Neuronal stem cell (in vitro differentiated cells): Measurements from ENCODE around the gene METTL24.

Experiments
- DNase-seq: peaks from one replicate; pipeline ENCODE4 v3.0.0-alpha.2; 2013; ENCODE audit warnings: low spot score
- H2AFZ ChIP-seq: one replicate; pipeline ENCODE4 v1.6.1; 2013; ENCODE audit warnings: mild to moderate bottlenecking, low read length, inconsistent platforms
- H2AK5ac ChIP-seq: 2 replicates; pipeline ENCODE4 v1.6.1; 2013; ENCODE audit warnings: low read depth, mild to moderate bottlenecking, inconsistent platforms, low read length, moderate library complexity, mixed read lengths
- H2BK120ac ChIP-seq: 2 replicates; pipeline ENCODE4 v1.6.1; 2013; ENCODE audit warnings: low read depth, mild to moderate bottlenecking, inconsistent platforms, low read length, moderate library complexity, mixed read lengths
- H2BK12ac ChIP-seq: one replicate; pipeline ENCODE4 v1.6.1; 2013; ENCODE audit warnings: low read length, inconsistent platforms
- H2BK15ac ChIP-seq: 2 replicates; pipeline ENCODE4 v1.6.1; 2013; ENCODE audit warnings: mild to moderate bottlenecking, low read length, inconsistent platforms, mixed read lengths
- H2BK5ac ChIP-seq: one replicate; pipeline ENCODE4 v1.6.1; 2013; ENCODE audit warnings: inconsistent platforms, mild to moderate bottlenecking, low read length, moderate library complexity
- H3K14ac ChIP-seq: one replicate; pipeline ENCODE4 v1.6.1; 2013; ENCODE audit warnings: low read length, inconsistent platforms
- H3K18ac ChIP-seq: 2 replicates; pipeline ENCODE4 v1.6.1; 2013; ENCODE audit warnings: low read length, inconsistent platforms
- H3K23ac ChIP-seq: 2 replicates; pipeline ENCODE4 v1.6.1; 2013; ENCODE audit warnings: low read depth, mild to moderate bottlenecking, mixed read lengths, low read length, inconsistent platforms; ENCODE audit not compliant: poor library complexity
- H3K27ac ChIP-seq: replicated peaks from 3 replicates; pipeline ENCODE4 v1.5.1; 2013; ENCODE audit warnings: low read length, inconsistent platforms
- H3K27me3 ChIP-seq, 3 experiments: 2 replicates each; pipeline ENCODE4 v1.6.1; 2013; ENCODE audit warnings: low read length in 3 of 3, mild to moderate bottlenecking in 2 of 3, inconsistent platforms in 1 of 3, low read depth in 1 of 3, mixed read lengths in 1 of 3, moderate library complexity in 1 of 3; ENCODE audit not compliant: control insufficient read depth in 3 of 3, insufficient read depth in 3 of 3
- H3K36me3 ChIP-seq, 2 donors: replicated peaks in 1 of 2; 2 replicates each; pipeline ENCODE4 v1.6.1; 2013; ENCODE audit warnings: low read length in 2 of 2; ENCODE audit not compliant: control insufficient read depth in 2 of 2, insufficient read depth in 2 of 2
- H3K4ac ChIP-seq: 2 replicates; pipeline ENCODE4 v1.6.1; 2013; ENCODE audit warnings: inconsistent platforms, mild to moderate bottlenecking, low read length, moderate library complexity
- H3K4me1 ChIP-seq, 2 donors: 1 replicate in 1 of 2; 2 replicates in 1 of 2; pipeline ENCODE4 v1.6.1; 2013; ENCODE audit warnings: low read length in 2 of 2, low read depth in 1 of 2; ENCODE audit not compliant: control insufficient read depth in 2 of 2, insufficient read depth in 1 of 2
- H3K4me2 ChIP-seq: one replicate; pipeline ENCODE4 v1.6.1; 2013; ENCODE audit warnings: mild to moderate bottlenecking, low read length, inconsistent platforms; ENCODE audit not compliant: insufficient read depth, poor library complexity, severe bottlenecking
- H3K4me3 ChIP-seq, 2 donors: 2 replicates each; pipeline ENCODE4 v1.5.1; 2013; ENCODE audit warnings: low read length in 2 of 2, mild to moderate bottlenecking in 2 of 2, inconsistent platforms in 1 of 2, moderate library complexity in 1 of 2
- H3K79me1 ChIP-seq: one replicate; pipeline ENCODE4 v1.6.1; 2013; ENCODE audit warnings: low read depth, mild to moderate bottlenecking, inconsistent platforms, low read length, moderate library complexity
- H3K9ac ChIP-seq: one replicate; pipeline ENCODE4 v1.6.1; 2013; ENCODE audit warnings: mild to moderate bottlenecking, low read depth, low read length, inconsistent platforms; ENCODE audit not compliant: poor library complexity
- H3K9me3 ChIP-seq, 2 donors: replicated peaks in 1 of 2; 2 replicates each; pipeline versions ENCODE3 to v1.6.1; 2013; ENCODE audit warnings: low read length in 2 of 2, mild to moderate bottlenecking in 2 of 2, inconsistent platforms in 1 of 2, low read depth in 1 of 2, mixed read lengths in 1 of 2, moderate library complexity in 1 of 2; ENCODE audit not compliant: control insufficient read depth in 2 of 2, insufficient read depth in 1 of 2
- H4K8ac ChIP-seq: one replicate; pipeline ENCODE4 v1.6.1; 2013; ENCODE audit warnings: low read depth, mild to moderate bottlenecking, inconsistent platforms, low read length, moderate library complexity
- H4K91ac ChIP-seq: one replicate; pipeline ENCODE4 v1.6.1; 2013; ENCODE audit warnings: low read length, low read depth, mild to moderate bottlenecking, inconsistent platforms; ENCODE audit not compliant: poor library complexity
- WGBS, 2 donors: extraction: QIAGEN DNeasy Blood & Tissue Kit; methylation state at CpG; one replicate each; pipeline ENCODE4 v1.1.7; 2013; ENCODE audit warnings: missing lambda C conversion rate in 2 of 2, mixed read lengths in 1 of 2; ENCODE audit not compliant: insufficient read length in 2 of 2, insufficient replicate concordance in 1 of 2; ENCODE audit errors: extremely low coverage in 2 of 2; 5-methylcytosine and 5-hydroxymethylcytosine counted together

The METTL24 gene

GRCh38 chr6:110387986-110388385 lies 29.8 kb upstream of the METTL24 start:
- no peaks in the 10 kb centered on the region for H3K9me3 ChIP-seq
- H3K9ac ChIP-seq, result no peak overlapping the region
- H2BK120ac ChIP-seq, result no peak overlapping the region
- no peak overlapping the region for H3K18ac ChIP-seq
- no peak overlapping the region for H3K14ac ChIP-seq
- H2BK15ac ChIP-seq, result no peak overlapping the region
- no peak overlapping the region for H3K4me2 ChIP-seq
- no peak overlapping the region for H4K8ac ChIP-seq
- H3K4me3 ChIP-seq, result no peak overlapping the region
- no peak overlapping the region for H2AK5ac ChIP-seq
- H3K27me3 ChIP-seq, result no peaks in the 10 kb centered on the region
- H3K79me1 ChIP-seq, result no peaks in the 10 kb centered on the region
- H3K27ac ChIP-seq, result no peak overlapping the region
- no peak overlapping the region for H2BK5ac ChIP-seq
- H2BK12ac ChIP-seq, result no peak overlapping the region
- no peak overlapping the region for H2AFZ ChIP-seq
- H3K4me1 ChIP-seq, result peaks cover 2 to 10% of the 10 kb centered on the region in 2 donors
- H4K91ac ChIP-seq, result no peak overlapping the region
- no CpG with 5 or more reads among the region's 2 CpGs for WGBS, 2 donors
- H3K36me3 ChIP-seq, result no peaks in the 10 kb centered on the region
- no peak for DNase-seq
- H3K23ac ChIP-seq, result no peak overlapping the region
- no peak overlapping the region for H3K4ac ChIP-seq

- Histone ChIP-seq H4K8ac (no peak overlapping the region), H3K23ac (no peak overlapping the region), H3K4ac (no peak overlapping the region), H2BK12ac (no peak overlapping the region), H3K18ac (no peak overlapping the region), H3K27me3 (no peaks in the 10 kb centered on the region), H3K4me3 (no peak overlapping the region), H3K4me1 (peaks cover 2 to 9% of the 10 kb centered on the region in 2 donors), H3K14ac (no peak overlapping the region), H2AFZ (no peak overlapping the region), H2BK120ac (no peak overlapping the region), H4K91ac (no peak overlapping the region), H3K36me3 (no peaks in the 10 kb centered on the region), H2AK5ac (no peak overlapping the region), H3K79me1 (no peaks in the 10 kb centered on the region), H3K4me2 (no peak overlapping the region), H2BK5ac (no peak overlapping the region), H2BK15ac (no peak overlapping the region), H3K9me3 (no peaks in the 10 kb centered on the region), H3K27ac (no peak overlapping the region), H3K9ac (no peak overlapping the region)
- WGBS, 2 donors, result no CpG with 5 or more reads among the region's 1 CpG
- DNase-seq, result no peak
Measured at GRCh38 chr6:110385458-110385863, 27.3 kb upstream of the METTL24 start.

- Histone ChIP-seq H3K9ac (peak overlapping the region; percentile 80), H3K27me3 (peaks cover 0 to 2% (median 0%) of the 10 kb centered on the region in 3 experiments), H4K8ac (no peak overlapping the region), H3K18ac (peak overlapping the region; percentile 70), H3K4me1 (peaks cover 0 to 11% of the 10 kb centered on the region in 2 donors), H2BK12ac (no peak overlapping the region), H2AFZ (peak overlapping the region; percentile 41), H3K4me3 (no peak overlapping the region), H3K4me2 (no peak overlapping the region), H2AK5ac (no peak overlapping the region), H3K79me1 (no peaks in the 10 kb centered on the region), H3K27ac (peak overlapping the region; percentile 23), H2BK120ac (no peak overlapping the region), H3K23ac (no peak overlapping the region), H3K14ac (no peak overlapping the region), H3K4ac (no peak overlapping the region), H4K91ac (no peak overlapping the region), H3K9me3 (peaks cover 0 to 8% of the 10 kb centered on the region in 2 donors), H2BK15ac (peak overlapping the region; percentile 37), H3K36me3 (no peaks in the 10 kb centered on the region), H2BK5ac (no peak overlapping the region)
- DNase-seq, result no peak
- WGBS, 2 donors, result no CpG with 5 or more reads among the region's 9 CpGs
Measured at GRCh38 chr6:110378552-110378951, 20.4 kb upstream of the METTL24 start.

- no peak overlapping the region for H4K91ac ChIP-seq
- H3K27me3 ChIP-seq, result no peaks in the 10 kb centered on the region
- peaks cover 22 to 44% of the 10 kb centered on the region in 2 donors for H3K4me1 ChIP-seq
- no peak overlapping the region for H2AFZ ChIP-seq
- peak overlapping the region; percentile 47 for H3K27ac ChIP-seq
- H3K14ac ChIP-seq, result no peak overlapping the region
- H3K23ac ChIP-seq, result no peak overlapping the region
- DNase-seq, result no peak
- no peak overlapping the region for H3K4ac ChIP-seq
- no peaks in the 10 kb centered on the region for H3K36me3 ChIP-seq
- no peak overlapping the region for H3K4me2 ChIP-seq
- no peak overlapping the region for H3K9ac ChIP-seq
- no peaks in the 10 kb centered on the region for H3K79me1 ChIP-seq
- no peak overlapping the region for H2BK5ac ChIP-seq
- no peak overlapping the region for H2BK120ac ChIP-seq
- no peak overlapping the region for H2BK12ac ChIP-seq
- no peak overlapping the region for H3K18ac ChIP-seq
- no CpG with 5 or more reads among the region's 4 CpGs for WGBS, 2 donors
- no peak overlapping the region for H4K8ac ChIP-seq
- H3K4me3 ChIP-seq, result no peak overlapping the region
- H3K9me3 ChIP-seq, result no peaks in the 10 kb centered on the region
- H2AK5ac ChIP-seq, result no peak overlapping the region
- no peak overlapping the region for H2BK15ac ChIP-seq
Measured at GRCh38 chr6:110369066-110369465, 10.9 kb upstream of the METTL24 start.
